GM21717 (cell line): ENCODE data around the gene DNPEP.

ENCODE experiments used
- ATAC-seq: cut with Tn5 transposase; IDR thresholded peaks from one replicate; pipeline ENCODE4 v1.9.1; 2021; ENCODE audit warnings: mild to moderate bottlenecking, moderate library complexity; ENCODE audit not compliant: unreplicated experiment

The DNPEP gene

DNA sequence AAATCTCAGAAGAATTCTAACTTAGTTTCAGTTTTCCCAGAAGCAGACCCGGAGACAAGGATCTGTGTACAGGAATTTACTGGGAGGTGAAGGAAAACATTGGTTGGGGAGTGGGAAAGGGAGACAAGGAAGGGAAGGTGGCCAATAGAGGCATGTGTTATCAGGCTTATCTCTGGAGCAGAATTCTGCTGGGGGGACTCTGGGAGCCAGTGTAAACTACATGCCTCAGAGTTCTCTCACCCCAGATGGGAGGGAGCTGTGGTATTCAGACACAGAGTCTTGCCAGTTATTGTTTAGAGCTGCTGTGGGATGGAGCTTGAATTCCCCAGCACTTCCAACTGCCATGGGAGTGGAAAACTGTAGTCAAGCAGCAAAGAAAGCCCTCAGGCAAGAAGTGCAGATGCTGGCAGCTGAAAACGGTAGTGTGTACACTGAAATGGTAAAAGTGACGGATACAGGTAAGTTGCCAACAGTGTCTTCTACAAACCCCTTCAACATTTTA is 19.0 kb downstream of the DNPEP start:
- ATAC-seq, result no peak

DNA sequence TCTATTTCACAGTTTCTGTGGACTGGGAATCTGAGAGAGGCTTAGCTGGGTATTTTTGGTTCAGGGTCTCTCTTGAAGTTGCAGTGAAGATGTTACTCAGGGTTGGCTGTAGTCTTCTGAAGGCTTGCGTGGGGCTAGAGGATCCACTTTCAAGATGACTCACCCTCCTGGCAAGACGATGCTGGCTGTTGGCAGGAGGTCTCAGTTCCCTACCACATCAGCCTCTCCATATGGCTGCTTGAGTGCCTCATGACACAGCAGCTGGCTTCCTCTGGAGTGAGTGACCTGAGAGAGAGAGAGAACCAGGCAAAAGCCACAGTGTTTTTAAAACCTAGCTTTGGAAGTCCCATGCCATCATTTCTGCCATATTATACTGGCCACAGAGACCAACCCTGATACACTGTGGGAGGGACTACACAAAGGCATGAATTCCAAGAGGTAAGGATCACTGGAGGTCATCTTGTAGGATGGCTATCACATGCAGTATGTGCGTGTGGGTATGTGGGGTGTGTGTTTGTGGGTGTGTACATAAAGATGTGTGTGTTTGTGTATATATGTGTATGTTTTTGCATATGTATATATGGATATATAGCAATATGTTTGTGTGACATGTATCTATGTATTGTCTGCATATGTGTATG is 25.1 kb downstream of the DNPEP start:
- ATAC-seq, result peak; percentile 96

DNA sequence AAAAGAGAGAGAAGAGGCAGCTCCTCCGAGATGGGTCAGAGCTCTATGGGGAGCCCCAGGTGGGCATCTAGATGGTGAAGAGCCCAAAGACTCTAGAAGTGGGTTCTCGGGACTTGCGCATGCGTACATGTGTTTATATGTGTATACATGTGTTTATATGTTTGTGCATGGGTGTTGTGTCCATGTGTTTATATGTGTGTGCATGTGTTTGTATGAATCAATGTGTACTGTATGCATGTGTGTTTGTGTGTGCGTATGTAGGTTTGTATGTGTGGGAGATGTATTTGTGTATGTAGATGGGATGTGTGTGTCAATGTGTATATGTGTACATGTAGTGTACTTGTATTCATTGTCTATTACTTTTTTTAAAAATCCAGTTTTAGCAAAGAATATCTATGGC is 25.6 kb downstream of the DNPEP start:
- ATAC-seq, result no peak

DNA sequence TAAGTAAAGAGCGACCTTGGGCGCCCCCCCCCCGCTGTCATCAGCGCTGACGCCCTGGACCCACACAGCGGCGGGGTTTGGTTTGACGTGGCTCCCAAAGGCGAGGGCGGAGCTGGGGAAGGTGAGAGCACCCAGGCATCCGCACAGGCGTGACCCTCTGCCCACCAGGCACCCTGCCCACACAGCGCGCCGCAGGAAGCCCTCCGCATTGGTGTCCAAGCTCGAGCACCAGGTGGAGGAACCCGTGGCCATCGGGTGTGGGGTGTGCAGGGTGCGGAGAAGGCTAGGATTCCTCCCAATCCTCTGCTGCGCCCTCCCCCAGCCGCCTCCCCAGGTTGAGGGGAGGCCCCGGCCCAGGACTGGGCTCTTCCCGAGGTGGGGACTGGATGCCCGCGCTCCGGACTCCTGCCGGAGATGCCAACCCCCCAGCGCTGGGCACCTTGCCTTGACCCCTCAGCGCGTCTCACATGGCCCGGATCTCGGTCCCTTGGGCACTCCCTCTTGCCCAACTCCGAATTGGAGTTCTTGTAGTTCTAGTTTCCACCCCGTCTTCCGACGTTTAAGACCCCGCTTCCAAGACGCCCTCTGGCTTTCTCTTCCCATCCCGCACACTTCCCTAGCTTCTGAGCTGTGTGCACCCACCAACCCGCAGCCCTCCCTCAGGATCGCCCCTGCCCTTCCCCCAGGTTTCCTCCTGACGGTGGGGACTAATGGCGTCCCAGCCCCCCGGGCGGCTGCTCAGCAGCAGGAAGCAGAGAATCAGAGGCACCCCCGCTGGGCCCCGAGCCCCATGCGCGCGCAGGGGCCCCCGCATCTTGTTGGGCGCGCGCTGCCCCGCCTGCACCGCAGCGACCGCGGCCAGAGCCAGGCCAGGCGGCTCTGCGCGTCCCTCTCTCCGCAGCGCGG is 29.3 kb downstream of the DNPEP start:
- no peak for ATAC-seq

DNA sequence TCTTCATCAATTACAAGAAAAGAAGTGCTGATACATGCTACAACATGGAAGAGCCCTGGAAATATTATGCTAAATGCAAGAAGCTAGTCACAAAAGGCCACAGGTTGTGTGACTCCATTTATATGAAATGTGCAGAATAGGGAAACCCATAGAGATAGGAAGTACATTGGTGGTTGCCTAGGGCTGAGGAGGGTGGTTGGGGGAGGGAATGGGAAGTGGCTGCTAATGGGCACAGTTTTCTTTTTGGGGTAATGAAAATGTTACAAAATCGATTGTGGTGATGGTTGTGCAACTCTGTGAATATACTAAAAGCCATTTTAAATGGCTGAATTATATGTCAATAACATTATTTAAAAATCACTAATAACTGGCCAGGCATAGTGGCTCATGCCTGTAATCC is 30.9 kb downstream of the DNPEP start:
- ATAC-seq, result no peak

DNA sequence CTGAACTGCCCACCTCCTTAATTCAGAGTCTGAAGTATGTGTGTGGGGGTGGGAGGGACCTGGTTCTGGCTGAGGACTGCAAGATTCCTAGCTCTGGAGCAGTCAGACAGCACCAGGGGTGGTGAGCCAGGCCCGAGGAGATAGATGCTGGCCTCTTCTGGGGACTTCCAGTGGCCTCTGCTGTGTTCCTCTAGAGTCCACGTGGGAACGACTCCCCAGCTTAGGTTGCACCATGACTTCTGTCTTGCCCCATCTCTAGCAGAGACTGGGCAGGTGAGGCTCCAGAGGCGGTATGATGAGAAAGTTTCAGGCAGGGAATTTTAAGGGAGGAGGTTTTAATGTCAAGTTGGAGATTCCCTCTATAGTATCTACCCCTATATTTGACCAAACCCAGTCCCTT is 33.1 kb downstream of the DNPEP start:
- no peak for ATAC-seq

DNA sequence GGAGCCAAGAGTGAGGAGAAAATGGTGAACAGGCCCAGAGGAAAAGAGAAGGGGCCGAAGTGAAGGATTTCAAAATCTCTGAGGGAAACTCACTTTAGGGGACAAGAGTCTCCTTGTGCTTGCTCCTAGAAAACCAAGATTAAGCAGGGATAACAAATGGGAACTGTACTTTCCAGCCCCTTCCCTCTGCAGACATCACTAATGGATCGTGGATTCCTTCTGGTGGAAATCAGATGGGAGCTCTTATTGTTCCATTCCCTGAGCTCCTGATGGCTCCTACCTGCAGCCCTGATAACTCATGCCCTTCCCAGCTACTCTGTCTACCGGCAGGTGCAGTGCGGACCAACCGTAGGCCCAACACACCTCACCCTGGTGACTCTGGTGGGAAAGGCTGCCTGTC is 34.6 kb downstream of the DNPEP start:
- no peak for ATAC-seq

DNA sequence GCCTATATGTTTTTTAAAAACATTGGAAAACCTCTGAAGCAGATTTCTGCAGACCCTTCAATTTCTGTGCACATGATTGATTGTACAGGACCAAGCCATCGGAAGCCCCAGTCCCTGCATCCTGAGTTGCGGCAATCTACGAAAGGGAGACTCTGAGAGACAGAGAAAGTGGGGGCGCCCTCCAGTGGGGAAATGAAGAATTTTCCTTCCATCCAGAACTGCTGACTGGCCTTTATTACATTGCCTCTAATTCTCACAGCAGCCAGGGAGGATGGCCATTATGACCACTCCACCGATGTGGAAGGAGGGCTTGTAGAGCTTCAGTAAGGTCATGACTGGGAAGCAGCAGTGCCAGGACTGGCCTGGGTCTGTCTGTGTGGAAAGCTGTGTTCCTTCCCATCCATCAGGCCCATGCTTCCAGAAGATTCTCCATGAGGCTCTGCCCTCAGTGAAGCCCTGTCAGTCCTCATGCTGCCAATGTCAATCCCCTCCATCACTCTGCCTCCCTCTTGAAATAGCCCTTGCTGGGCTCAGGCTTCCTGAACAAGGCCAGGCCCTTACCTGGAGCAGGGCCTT is 35.2 kb downstream of the DNPEP start:
- ATAC-seq, result peak; percentile 58

DNA sequence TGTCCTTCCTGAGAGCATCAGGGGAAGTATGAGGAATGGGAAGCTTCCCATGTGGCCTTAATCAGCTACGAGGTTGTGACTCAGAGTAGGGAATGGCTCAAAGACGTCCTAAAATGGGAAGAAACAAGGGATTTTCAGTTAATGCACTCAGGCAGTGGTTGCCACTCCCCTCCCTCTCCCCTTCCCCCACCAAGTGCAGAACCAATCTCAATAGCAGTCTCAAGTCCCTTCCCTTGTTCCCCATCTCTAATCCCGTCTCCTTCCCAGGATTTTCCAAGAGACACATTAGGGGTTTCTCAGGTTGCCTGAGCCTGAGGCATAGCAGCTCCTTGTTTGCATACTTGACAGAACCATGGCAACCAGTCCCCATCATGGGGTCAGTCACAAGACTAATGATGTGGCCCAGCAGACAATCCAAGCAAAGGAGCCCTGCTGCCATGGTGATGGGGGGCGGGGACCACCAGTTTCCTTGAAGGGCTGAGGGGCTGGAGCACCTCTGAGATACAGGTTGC is 36.9 kb downstream of the DNPEP start:
- ATAC-seq, result no peak

DNA sequence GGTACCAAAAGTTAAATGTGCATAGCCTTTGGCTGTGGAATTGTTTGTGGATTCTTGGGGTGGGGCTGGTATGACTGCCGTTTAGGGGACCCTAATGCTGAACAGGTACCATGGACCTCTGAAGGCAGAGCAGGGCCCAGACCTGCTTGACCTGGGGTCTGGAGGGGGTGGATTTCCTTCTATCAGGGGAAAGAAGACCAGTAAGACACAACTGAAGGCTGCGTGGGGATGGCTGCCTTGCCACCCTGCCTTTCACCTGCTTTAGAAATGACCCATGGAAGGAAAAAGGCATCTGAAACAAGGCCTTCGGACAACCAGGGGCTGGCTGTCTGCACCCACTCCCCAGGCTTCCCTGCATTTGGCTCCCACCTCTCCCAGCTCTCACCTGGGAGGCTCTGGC is 37.5 kb downstream of the DNPEP start:
- no peak for ATAC-seq

DNA sequence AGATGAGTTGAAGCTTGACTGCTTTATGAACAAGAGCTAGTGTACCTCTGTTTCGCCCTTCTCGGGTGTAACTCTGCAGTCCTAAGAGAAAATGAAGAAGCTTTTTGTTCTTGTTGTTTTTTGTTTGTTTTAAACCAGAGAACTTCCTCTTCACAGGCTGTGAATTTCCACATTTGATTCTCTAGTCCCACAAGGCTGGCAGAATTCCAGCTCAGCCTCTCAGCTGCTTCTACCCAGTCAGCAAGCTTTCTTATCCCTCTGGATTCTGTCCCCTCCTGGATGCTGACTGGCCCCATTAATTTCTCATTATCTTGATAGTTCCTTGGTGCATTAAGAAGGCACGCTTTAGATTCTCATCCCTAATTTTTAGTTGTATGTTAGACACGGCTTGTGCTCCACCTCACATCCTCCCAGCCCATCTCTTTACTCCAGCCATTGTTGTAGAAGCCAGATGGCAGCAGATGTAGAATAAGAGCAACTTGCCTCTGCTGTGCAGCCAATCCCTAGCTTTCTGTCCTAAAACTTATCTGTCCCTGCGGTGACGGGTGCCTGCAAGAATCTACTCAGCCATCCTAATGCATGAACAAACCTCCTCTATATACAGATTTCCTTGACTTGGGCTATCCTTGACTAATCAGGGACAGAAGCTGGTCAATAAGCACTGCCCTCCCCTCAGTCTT is 42.8 kb downstream of the DNPEP start:
- no peak for ATAC-seq

DNA sequence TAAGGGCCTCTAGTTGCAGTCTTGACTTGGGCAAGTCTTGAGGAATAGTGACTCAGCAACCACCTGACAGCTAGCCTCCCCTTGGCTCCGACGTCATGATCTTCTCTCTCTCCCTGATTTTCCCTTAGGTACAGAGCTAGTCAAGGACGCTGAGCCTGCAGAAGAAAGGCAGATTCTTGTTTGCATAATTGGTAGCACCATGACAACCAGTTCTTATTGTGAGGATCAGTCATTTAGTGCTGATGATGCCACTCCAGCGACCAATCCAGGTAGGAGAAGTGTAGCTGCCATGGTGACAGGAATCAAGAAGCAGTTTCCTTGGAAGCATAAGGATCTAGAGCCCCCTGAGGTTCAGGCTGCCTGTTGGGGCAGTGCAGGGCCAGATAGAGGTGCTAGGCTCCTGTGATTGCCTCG is 52.3 kb downstream of the DNPEP start:
- no peak for ATAC-seq

DNA sequence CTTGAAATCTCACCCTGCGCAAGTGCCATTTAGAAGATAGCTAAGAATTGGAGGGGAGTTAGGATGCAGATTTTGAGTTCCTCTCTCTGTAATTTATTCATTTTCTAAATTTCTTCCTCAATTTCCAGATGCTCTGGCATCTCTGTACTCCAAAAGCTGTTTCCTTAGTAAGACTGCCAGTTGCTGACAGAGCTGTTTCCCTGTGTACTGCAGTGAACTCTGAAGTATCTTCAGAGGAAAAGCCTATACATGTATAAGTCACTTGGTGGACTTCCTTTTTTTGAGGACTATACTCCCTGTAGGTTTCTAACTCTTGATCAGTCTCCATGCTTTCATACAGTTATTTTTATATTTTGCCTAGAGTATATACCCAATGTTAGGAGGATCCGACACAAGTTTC is 53.6 kb downstream of the DNPEP start:
- no peak for ATAC-seq

DNA sequence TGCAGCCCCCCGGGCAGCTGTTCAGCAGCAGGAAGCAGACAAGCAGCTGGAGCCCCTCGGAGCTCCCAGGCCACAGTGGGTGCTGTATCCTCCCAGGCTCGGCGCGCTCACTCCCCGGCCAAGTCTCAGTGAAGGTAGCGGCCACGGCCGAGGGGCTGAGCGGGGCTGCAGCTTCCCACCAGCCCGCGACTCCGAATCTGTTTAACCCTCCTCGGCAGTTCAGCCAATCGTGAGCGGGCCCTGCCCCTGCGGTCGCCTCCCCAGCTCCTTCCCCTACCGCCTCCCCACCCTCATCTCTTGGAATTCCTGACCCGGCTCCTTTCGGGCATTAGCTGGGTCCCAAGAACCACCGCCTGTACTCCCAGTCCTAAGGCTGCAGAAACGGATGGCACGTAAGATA is 55.2 kb downstream of the DNPEP start, which contains the start of gene RESP18:
TSS of gene RESP18 (minus strand) at position 203 of the 400 bp plus-strand sequence.
- no peak for ATAC-seq

DNA sequence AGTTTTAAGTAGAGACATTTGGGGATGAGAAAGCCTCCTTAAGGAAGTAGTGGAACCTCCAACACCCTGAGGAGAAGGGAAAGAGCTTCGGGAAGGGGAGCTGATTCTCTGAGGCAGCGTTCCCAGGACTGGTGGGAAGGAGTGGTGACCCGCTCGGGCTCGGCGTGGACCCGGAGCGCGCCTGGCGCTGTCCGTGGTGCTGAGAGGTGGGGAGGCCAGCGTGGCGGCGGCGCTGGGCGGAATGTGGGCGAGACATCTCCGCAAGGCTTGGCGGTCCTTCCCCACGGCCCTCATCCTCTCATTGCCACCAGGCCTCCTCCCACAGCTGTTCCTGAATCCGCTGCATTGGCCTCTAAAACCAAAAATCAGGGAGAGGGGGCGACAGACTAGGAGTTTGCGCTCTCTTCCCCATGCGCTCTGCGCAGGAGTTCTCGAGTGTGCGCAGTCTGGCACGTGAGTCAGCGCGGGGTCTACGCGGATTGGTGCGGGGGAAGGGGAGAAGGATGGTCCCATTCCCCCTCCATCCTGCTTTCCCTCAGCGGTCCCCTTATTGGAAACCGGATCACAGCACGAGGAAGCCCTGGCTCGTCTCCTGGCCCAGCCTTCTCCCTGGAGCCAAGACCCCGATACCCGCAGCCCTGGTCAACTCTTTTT is 56.0 kb downstream of the DNPEP start:
- no peak for ATAC-seq

DNA sequence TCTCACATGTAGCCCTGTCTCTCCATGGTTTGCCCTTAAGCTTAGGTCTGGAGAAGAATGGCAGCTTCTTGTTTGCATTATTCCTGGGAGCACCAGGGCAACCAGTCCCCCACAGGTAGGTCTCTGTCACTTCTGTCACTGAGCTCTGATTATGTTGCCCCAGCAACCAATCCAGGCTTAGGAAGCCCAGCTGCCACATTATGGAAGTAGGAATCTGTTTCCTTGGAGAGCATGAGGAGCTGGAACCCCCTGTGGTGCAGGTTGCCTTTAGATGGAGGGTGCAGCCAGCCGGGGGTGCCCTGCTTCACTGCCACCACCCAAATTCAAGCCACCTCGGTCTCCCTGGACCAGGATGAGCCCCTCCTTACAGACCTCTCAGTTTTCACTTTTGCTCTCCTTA is 60.0 kb downstream of the DNPEP start:
- ATAC-seq, result no peak

DNA sequence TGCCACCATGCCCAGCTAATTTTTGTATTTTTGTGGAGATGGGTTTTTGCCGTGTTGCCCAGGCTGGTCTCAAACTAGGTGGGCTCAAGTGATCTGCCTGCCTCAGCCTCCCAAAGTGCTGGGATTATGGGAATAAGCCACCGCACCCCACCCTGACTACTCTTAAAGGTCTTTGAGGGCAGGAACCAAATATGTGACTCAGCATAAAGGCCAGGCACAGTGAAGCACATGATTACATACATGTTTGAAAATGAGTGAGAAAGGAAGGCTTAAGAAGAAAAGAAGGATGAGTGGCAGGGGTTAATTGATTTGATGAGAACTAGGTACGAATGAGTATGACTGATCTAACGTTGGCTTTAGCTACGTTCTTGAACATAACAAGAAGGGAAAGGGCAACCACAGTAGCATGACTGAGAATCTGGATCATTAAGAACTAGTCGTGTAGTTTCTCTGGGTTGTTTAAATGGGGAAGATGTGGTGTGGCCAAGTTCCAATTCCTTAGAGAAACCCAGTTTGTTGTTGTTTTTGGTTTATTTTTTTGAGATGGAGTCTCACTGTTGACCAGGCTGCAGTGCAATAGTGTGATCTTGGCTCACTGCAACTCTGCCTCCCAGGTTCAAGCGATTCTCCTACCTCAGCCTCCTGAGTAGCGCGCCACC is 61.9 kb downstream of the DNPEP start:
- no peak for ATAC-seq

DNA sequence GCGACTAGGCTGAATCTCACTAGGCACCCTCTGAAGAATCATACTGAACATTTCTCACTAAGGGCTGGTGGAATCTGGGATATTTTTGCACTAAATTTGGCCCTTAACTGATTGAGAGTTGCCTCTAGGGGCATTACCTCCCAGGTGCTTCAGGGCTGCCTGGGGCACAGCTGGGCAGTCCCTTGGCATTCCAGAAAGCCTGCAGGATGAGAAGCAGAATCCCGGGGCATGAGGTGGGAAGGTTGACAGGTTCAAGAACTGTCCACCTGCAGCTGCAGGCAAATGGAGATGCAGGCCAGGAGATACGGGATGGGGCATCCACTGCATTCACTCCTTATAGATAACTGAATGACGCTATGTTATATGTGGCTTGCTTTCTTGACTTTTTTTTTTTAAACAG is 62.6 kb downstream of the DNPEP start:
- no peak for ATAC-seq

DNA sequence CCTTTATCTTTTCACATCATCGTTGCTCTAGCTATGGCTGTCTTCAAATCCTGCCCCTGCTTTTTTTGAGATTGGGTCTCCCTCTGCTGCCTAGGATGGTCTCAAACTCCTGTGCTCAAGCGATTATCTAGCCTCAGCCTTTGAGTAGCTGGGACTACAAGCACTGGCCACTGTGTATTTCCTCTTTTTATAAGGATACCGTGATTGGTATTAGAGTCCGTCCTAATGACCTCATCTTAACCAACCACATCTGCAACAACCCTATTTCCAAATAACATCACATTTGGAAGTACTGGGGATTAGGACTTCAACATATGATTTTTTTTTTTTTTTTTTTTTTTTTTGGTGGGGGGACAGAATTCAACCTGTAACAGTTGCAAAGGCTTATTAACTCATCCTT is 64.3 kb downstream of the DNPEP start:
- no peak for ATAC-seq
